GM21576 (cell line): ENCODE data around the gene SMYD3.
"Not testable (repeated sequence)": the region's sequence is repeated elsewhere in the genome, so short reads cannot be mapped to it uniquely, and the experiment has no call there.

ENCODE experiments used
- ATAC-seq: cut with Tn5 transposase; IDR thresholded peaks from one replicate; pipeline ENCODE4 v1.9.1; 2021; ENCODE audit warnings: mild to moderate bottlenecking, moderate library complexity; ENCODE audit not compliant: unreplicated experiment

The SMYD3 gene

GRCh38 chr1:245827301-245827700 is 679.8 kb downstream of the SMYD3 start:
- no peak for ATAC-seq

GRCh38 chr1:245825128-245825901 is 681.8 kb downstream of the SMYD3 start:
- no peak for ATAC-seq

- ATAC-seq: no peak
These were observed 683.5 kb downstream of the SMYD3 start for GRCh38 chr1:245823408-245824147.

GRCh38 chr1:245822996-245823395 is 684.1 kb downstream of the SMYD3 start:
- no peak for ATAC-seq

GRCh38 chr1:245818363-245818762 is 688.7 kb downstream of the SMYD3 start:
- ATAC-seq: not testable (repeated sequence)

GRCh38 chr1:245816496-245816895 is 690.6 kb downstream of the SMYD3 start:
- ATAC-seq: not testable (repeated sequence)

- ATAC-seq: no peak
These were observed 692.4 kb downstream of the SMYD3 start for GRCh38 chr1:245814651-245815050.

GRCh38 chr1:245812278-245812677 is 694.8 kb downstream of the SMYD3 start:
- ATAC-seq: no peak

GRCh38 chr1:245810789-245811337 is 696.2 kb downstream of the SMYD3 start:
- no peak for ATAC-seq

GRCh38 chr1:245810181-245810769 is 696.8 kb downstream of the SMYD3 start:
- no peak for ATAC-seq

GRCh38 chr1:245809361-245809760 is 697.7 kb downstream of the SMYD3 start:
- ATAC-seq: no peak

GRCh38 chr1:245807954-245808719 is 698.9 kb downstream of the SMYD3 start:
- peak; percentile 42 for ATAC-seq

- ATAC-seq: peak; percentile 88
These were observed 699.8 kb downstream of the SMYD3 start for GRCh38 chr1:245807306-245807705.

- no peak for ATAC-seq
These were observed 701.5 kb downstream of the SMYD3 start for GRCh38 chr1:245805532-245805931.

- ATAC-seq: no peak
These were observed 702.4 kb downstream of the SMYD3 start for GRCh38 chr1:245804696-245805095.

- ATAC-seq: no peak
These were observed 703.4 kb downstream of the SMYD3 start for GRCh38 chr1:245803666-245804037.

- ATAC-seq: no peak
These were observed 704.0 kb downstream of the SMYD3 start for GRCh38 chr1:245802941-245803665.

- no peak for ATAC-seq
These were observed 706.0 kb downstream of the SMYD3 start for GRCh38 chr1:245800901-245801605.

GRCh38 chr1:245798349-245798711 is 708.7 kb downstream of the SMYD3 start:
- no peak for ATAC-seq
